Ovary (tissue), 3 donors: ENCODE data around the gene MTM1.

ENCODE experiments used
- EP300 ChIP-seq: sonication (generic); formaldehyde crosslinking; IDR thresholded peaks from one replicate; pipeline ENCODE4 v1.6.1; 2017; ENCODE audit warnings: antibody characterized with exemption
- POLR2A ChIP-seq: fragments of 450-650 bp; IDR thresholded peaks from one replicate; pipeline ENCODE4 v1.6.1; 2017; ENCODE audit warnings: antibody characterized with exemption, mild to moderate bottlenecking, moderate library complexity
- TF ChIP-seq, protein P1 (sequence below), 3 donors: fragments of 450-650 bp in 2 of 3; fragments of 200-600 bp in 1 of 3; IDR thresholded peaks; one replicate each; pipeline versions ENCODE4 v1.5.1 to v1.8.0; 2016 to 2022; ENCODE audit warnings: antibody characterized with exemption in 3 of 3, mild to moderate bottlenecking in 1 of 3
- donor health status: DM: no; HTN: no; CAD: no.

DNA sequence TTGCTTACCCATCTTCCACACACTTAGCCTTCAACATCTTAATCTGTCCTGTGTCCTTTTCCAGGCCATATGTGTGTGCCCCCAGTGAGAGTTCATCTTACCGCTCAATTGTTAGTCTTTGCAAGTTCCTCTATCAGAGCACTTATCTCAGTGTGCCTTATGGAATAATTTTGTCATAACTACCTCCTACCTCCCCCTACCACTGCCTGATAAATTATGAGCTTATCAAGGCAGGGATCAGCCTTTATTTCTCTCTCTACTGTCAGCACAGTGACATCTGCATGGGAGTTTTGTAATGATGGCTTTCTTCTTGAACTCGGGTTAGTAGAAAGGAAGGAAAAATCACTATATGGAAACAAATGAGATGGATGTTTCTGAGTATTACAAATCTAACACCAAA lies 53.2 kb downstream of the MTM1 start:
- TF ChIP-seq EP300, result no peak
- TF ChIP-seq POLR2A, result no peak
- TF ChIP-seq, protein P1, sequence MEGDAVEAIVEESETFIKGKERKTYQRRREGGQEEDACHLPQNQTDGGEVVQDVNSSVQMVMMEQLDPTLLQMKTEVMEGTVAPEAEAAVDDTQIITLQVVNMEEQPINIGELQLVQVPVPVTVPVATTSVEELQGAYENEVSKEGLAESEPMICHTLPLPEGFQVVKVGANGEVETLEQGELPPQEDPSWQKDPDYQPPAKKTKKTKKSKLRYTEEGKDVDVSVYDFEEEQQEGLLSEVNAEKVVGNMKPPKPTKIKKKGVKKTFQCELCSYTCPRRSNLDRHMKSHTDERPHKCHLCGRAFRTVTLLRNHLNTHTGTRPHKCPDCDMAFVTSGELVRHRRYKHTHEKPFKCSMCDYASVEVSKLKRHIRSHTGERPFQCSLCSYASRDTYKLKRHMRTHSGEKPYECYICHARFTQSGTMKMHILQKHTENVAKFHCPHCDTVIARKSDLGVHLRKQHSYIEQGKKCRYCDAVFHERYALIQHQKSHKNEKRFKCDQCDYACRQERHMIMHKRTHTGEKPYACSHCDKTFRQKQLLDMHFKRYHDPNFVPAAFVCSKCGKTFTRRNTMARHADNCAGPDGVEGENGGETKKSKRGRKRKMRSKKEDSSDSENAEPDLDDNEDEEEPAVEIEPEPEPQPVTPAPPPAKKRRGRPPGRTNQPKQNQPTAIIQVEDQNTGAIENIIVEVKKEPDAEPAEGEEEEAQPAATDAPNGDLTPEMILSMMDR (IDR thresholded peaks at IDR 0.05), result no peak
